Measurements from ENCODE around the gene SMC3. TPM values are rescaled to one million over a fixed set of nuclear protein-coding genes. Genes with fewer than 3 reads are reported as not detected.
A peak's percentile ranks its signal among the peaks of the same experiment; 100 is the strongest.
"Not testable (repeated sequence)": the region's sequence is repeated elsewhere in the genome, so short reads cannot be mapped to it uniquely, and the experiment has no call there.

The SMC3 gene
- total and polyA plus RNA-seq, 5 donors, result 17.2 to 26.0 (median 23.5) TPM

- DNase-seq; H3K27ac ChIP-seq (ENCODE audit: low read length); H3K27me3 ChIP-seq (ENCODE audit: control insufficient read depth, insufficient read depth); H3K4me1 ChIP-seq (ENCODE audit: control insufficient read depth, insufficient read depth, low read length); intact Hi-C loops (cut with DNase I); ATAC-seq; H3K4me3 ChIP-seq (ENCODE audit: low read length); H3K9me3 ChIP-seq (ENCODE audit: control insufficient read depth, low read length): not testable (repeated sequence)
- 90% methylated on average over 6 of the region's 6 CpGs for WGBS
Measured at GRCh38 chr10:110639046-110639445, 71.6 kb downstream of the SMC3 start.

- H3K27ac ChIP-seq (ENCODE audit: low read length); intact Hi-C loops (cut with DNase I); H3K9me3 ChIP-seq (ENCODE audit: control insufficient read depth, low read length); ATAC-seq; H3K27me3 ChIP-seq (ENCODE audit: control insufficient read depth, insufficient read depth); H3K4me3 ChIP-seq (ENCODE audit: low read length); DNase-seq; H3K4me1 ChIP-seq (ENCODE audit: control insufficient read depth, insufficient read depth, low read length): not testable (repeated sequence)
- 90% methylated on average over 5 of the region's 6 CpGs for WGBS
Measured at GRCh38 chr10:110639858-110640257, 72.4 kb downstream of the SMC3 start.

DNA sequence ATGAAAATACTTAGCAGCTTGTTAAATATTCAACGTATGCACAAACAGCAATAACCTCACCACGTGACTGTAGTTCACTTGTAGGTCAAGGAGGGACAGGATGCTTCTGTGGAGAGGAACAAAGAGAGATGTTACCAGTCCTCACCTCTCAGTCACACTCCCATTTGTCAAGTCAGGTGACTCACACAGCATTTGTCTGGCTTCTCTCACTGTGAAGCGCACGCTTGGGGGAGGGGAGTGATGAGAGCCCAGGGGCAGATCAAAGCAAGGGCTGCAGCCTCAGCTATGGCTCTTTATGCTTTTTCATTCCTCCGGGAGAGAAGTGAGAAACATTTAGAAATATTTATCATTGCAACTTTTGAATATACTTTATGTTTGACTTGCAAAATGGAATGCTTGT is 73.8 kb downstream of the SMC3 start:
- peak; percentile 41 to 76 (median 75) for DNase-seq
- H3K27me3 ChIP-seq (ENCODE audit: control insufficient read depth, insufficient read depth), result no peaks in the 10 kb centered on the region
- 35% methylated on average over 5 of the region's 5 CpGs for WGBS
- no peaks in the 10 kb centered on the region for H3K9me3 ChIP-seq (ENCODE audit: control insufficient read depth, low read length)
- no peak overlapping the region for H3K27ac ChIP-seq (ENCODE audit: low read length)
- no peak overlapping the region for H3K4me3 ChIP-seq (ENCODE audit: low read length)
- ATAC-seq, result peak; percentile 63 to 64
- H3K4me1 ChIP-seq (ENCODE audit: control insufficient read depth, insufficient read depth, low read length), result peaks cover 2% of the 10 kb centered on the region
- intact Hi-C loops (cut with DNase I), result no loop called here

DNA sequence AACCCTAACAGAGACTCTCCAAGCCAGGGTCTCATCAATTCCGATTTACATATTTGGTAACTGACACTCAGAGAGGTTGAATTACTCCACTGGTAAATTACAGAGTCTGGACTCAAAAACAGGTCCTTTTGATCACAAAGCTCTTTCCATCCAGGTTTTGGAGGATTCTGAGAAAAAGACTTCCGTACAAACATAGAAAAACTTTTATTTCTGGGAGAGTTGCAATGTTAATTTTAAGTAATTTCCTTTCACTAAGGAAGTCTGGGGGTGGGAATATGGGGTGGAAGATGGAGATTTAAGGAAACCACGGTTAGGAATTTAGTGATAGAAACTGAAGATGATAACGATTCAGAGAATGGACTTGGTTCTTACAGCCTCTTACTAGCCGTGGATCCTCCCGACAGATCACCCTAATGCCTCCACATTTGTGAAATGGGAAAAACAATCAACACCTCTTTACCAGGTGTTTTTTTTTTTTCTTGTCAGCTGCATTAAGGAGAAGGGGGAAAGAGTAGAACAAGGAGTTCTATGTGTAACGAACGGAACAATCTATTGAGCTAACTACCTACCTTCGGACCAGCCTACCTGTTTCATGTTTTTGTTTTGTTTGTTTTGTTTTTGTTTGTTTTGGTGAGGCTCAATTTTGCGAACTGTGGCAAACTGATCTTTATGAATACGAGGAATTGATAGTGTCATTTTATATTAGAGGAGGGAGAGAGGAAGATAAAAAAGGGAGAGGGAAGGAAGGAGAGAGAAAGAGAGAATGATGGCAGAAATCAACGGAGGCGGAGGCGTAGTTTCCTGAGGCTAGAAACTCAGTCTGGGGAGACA is 74.9 kb downstream of the SMC3 start:
- ATAC-seq (no peak), DNase-seq (no peak)
- intact Hi-C loops (cut with DNase I), result no loop called here
- H3K9me3 ChIP-seq (ENCODE audit: control insufficient read depth, low read length), result no peaks in the 10 kb centered on the region
- peak overlapping the region; percentile 71 for H3K27ac ChIP-seq (ENCODE audit: low read length)
- H3K4me1 ChIP-seq (ENCODE audit: control insufficient read depth, insufficient read depth, low read length), result no peaks in the 10 kb centered on the region
- H3K4me3 ChIP-seq (ENCODE audit: low read length), result peak overlapping the region; percentile 46
- peaks cover 3% of the 10 kb centered on the region for H3K27me3 ChIP-seq (ENCODE audit: control insufficient read depth, insufficient read depth)
- 34% methylated on average over 14 of the region's 14 CpGs for WGBS

- H3K9me3 ChIP-seq (ENCODE audit: control insufficient read depth, low read length), result no peaks in the 10 kb centered on the region
- H3K27ac ChIP-seq (ENCODE audit: low read length), result peak overlapping the region; percentile 71
- intact Hi-C loops (cut with DNase I), result no loop called here
- H3K27me3 ChIP-seq (ENCODE audit: control insufficient read depth, insufficient read depth), result peaks cover 3% of the 10 kb centered on the region
- peak overlapping the region; percentile 46 for H3K4me3 ChIP-seq (ENCODE audit: low read length)
- WGBS, result 8% methylated on average over 40 of the region's 40 CpGs
- no peaks in the 10 kb centered on the region for H3K4me1 ChIP-seq (ENCODE audit: control insufficient read depth, insufficient read depth, low read length)
- DNase-seq (peak in 1 of 3 donors; percentile 57), ATAC-seq (peak; percentile 18 to 28)
Measured at GRCh38 chr10:110643035-110643652, 75.6 kb downstream of the SMC3 start.

- intact Hi-C loops (cut with DNase I), result no loop called here
- Histone ChIP-seq H3K27me3 (ENCODE audit: control insufficient read depth, insufficient read depth) (peaks cover 3% of the 10 kb centered on the region), H3K27ac (ENCODE audit: low read length) (peak within 1 kb of the TSS; percentile 71), H3K9me3 (ENCODE audit: control insufficient read depth, low read length) (no peaks in the 10 kb centered on the region), H3K4me1 (ENCODE audit: control insufficient read depth, insufficient read depth, low read length) (no peaks in the 10 kb centered on the region), H3K4me3 (ENCODE audit: low read length) (peak within 1 kb of the TSS; percentile 46)
- ATAC-seq (peak; percentile 88), DNase-seq (peak; percentile 54 to 86 (median 83))
- under 1% methylated on average over 106 of the region's 106 CpGs for WGBS
Measured at GRCh38 chr10:110643653-110644597, 76.4 kb downstream of the SMC3 start, which contains the start of gene RBM20. Gene RBM20 (plus strand): TSS chr10:110644336. CDS start chr10:110644455, 119 bp downstream.

GRCh38 chr10:110644598-110645462 is 77.3 kb downstream of the SMC3 start:
- H3K4me1 ChIP-seq (ENCODE audit: control insufficient read depth, insufficient read depth, low read length), result no peaks in the 10 kb centered on the region
- ATAC-seq, result no peak
- H3K27me3 ChIP-seq (ENCODE audit: control insufficient read depth, insufficient read depth), result peaks cover 3% of the 10 kb centered on the region
- peak overlapping the region; percentile 46 for H3K4me3 ChIP-seq (ENCODE audit: low read length)
- H3K9me3 ChIP-seq (ENCODE audit: control insufficient read depth, low read length), result no peaks in the 10 kb centered on the region
- intact Hi-C loops (cut with DNase I), result no loop called here
- DNase-seq, result peak in 1 of 3 donors; percentile 57
- H3K27ac ChIP-seq (ENCODE audit: low read length), result peak overlapping the region; percentile 71
- WGBS, result 24% methylated on average over 31 of the region's 31 CpGs

DNA sequence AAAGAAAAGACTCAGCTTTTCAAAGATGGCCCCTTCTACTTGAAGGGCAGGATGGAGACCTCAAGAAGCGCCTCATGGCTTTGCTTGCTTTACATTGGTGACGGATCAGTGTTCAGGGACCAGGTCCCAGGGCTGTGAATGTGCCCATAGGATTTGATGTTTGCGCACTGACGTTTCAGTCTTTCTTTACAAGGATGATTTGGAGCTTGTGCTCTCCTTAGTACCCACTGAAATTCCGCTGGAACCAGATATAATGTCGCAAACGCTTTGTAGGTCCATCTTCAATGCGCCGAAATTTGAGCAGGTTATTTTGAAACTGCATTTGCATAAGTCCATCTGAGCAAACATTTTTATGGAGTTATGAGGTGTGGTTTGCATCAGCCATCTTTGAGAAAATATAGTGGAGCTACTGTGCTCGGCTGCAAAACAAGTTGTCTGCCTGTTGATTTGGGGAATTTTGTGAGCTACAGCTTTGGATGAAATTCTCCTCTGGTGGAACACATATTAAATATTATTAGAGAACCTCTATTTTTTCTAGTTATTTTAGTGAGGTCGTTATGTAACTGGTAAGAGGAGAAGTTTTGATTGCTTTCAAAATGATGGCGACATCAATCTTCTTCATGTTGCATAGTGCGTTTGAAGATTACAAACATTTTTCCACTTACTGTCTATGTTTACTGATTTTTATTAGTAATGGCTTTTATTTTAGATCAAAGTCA is 79.1 kb downstream of the SMC3 start:
- H3K27ac ChIP-seq (ENCODE audit: low read length), result peak overlapping the region; percentile 91
- DNase-seq (no peak), ATAC-seq (no peak)
- H3K27me3 ChIP-seq (ENCODE audit: control insufficient read depth, insufficient read depth), result peaks cover 3% of the 10 kb centered on the region
- peak overlapping the region; percentile 46 for H3K4me3 ChIP-seq (ENCODE audit: low read length)
- intact Hi-C loops (cut with DNase I), result no loop called here
- H3K9me3 ChIP-seq (ENCODE audit: control insufficient read depth, low read length), result no peaks in the 10 kb centered on the region
- peaks cover 1% of the 10 kb centered on the region for H3K4me1 ChIP-seq (ENCODE audit: control insufficient read depth, insufficient read depth, low read length)
- 62% methylated on average over 13 of the region's 13 CpGs for WGBS

DNA sequence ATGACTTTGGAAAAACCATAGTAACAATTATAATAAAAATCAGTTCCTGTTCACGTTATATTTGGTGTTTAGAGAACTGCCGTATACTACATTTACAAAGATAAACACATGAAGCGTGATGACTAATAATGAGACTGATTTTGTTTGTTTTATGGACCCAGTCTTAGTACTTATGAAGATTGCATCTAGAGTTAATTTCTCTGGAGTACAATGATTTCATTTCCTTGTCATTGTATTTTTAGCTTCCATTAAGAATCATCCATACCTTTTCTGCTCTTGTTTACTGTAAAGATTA is 79.6 kb downstream of the SMC3 start:
- peaks cover 2% of the 10 kb centered on the region for H3K4me1 ChIP-seq (ENCODE audit: control insufficient read depth, insufficient read depth, low read length)
- ATAC-seq, result no peak
- 69% methylated on average over 3 of the region's 3 CpGs for WGBS
- peak overlapping the region; percentile 46 for H3K4me3 ChIP-seq (ENCODE audit: low read length)
- H3K27ac ChIP-seq (ENCODE audit: low read length), result no peak overlapping the region
- H3K9me3 ChIP-seq (ENCODE audit: control insufficient read depth, low read length), result no peaks in the 10 kb centered on the region
- intact Hi-C loops (cut with DNase I), result no loop called here
- no peak for DNase-seq
- H3K27me3 ChIP-seq (ENCODE audit: control insufficient read depth, insufficient read depth), result peaks cover 3% of the 10 kb centered on the region
